Hematopoietic multipotent progenitor cell treated with erythropoietin and hydrocortisone succinate and interleukin-3 and kit ligand, for 6 days (in vitro differentiated cells): ENCODE measurements around the gene GFAP.

Source experiments
- DNase-seq: peaks from one replicate; pipeline ENCODE4 v3.0.0-alpha.2; 2015

GFAP gene

DNA sequence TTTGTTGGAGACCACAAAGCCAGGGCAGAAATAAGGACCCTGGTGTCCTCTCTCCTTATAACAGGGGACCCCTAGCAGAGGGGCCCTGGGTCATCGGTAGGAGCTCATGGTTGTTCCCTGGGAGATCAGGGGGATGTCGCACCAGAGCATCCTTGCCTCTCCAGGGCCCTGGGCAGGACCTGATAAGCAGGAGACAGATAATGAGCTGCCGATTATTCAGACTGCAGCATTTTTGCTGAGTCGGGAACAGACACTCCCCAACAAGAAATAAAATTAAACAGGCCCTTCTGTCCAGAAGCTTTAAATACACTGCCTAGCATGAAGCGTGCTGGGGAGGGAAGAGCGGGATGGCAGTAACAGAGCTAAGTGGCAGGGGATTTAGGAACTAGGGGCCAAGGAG lies 15.4 kb upstream of the GFAP start:
- no peak for DNase-seq

DNA sequence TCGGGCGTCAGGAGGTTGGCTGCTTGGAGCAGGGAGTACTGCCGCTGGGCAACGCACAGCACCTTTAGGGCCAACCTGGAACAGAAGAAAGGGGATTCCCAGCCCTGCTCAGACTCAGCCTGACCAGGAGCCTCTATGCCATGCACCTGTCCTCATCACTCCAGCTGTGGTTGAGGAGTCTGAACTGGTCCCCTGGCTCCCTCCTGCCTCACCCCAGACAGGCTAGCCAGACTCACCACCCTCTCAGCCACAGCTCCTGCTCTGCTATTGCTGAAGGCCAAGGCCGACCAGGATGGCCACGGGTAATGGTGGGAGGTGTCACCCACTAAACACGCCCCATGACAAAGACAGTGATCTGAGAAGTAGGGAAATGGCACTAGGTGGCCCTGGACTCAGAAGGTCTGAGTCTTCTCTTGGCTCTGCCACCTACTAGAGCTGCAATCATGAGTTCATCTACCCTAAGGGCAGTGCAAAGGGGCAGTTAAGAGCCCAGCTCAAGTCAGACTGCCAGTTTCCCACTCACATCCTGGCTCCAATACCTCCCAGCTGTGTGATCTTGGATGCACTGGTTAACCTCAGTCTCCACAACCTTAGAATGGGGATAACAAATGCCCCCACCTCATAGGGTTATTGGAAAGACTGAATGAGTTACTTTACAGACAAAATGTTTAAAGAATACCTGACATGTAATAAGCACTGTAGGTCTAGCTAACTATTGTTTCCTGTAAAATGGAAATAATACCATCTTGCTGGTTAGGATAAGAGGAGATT lies 13.8 kb upstream of the GFAP start:
- DNase-seq = no peak

DNA sequence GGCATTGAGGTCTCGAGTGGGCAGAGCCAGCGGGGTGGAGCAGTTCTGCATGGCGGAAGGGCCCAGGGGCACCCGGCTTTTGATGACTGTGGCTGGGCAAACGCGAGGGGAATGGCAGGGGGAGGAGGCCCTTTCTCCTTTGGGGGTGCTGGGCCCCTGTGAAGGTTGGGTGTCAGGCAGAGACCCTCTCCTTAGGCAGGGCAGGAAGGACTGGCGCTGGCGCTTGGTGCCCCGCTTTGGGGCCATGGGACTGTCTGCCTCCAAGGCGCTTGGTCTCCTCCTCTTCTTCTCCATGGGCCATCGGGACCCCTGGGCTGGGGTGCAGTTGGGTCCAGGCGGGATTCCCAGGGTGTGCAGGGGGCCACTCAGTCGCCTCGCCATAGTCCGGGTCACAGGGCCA lies 12.8 kb upstream of the GFAP start:
- no peak for DNase-seq

DNA sequence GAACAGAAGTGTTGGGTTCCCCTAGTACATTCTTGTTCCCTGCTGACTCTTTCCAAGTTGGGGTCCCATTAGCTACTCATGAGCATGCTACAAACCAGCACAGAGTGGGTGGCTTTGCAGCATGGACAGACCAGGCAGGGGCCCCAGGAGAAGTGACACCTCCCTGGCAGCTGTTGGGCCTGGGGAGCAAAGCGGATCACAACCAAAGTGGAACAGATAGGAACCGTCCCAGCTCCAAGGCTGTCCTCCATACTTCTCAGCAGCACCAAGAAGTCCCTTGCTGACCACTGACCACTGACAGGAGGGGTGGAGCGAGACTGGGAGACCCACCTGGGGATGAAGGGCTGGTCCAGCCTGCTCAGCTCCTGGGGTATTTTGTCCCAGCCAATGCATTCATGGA lies 12.4 kb upstream of the GFAP start:
- no peak for DNase-seq

DNA sequence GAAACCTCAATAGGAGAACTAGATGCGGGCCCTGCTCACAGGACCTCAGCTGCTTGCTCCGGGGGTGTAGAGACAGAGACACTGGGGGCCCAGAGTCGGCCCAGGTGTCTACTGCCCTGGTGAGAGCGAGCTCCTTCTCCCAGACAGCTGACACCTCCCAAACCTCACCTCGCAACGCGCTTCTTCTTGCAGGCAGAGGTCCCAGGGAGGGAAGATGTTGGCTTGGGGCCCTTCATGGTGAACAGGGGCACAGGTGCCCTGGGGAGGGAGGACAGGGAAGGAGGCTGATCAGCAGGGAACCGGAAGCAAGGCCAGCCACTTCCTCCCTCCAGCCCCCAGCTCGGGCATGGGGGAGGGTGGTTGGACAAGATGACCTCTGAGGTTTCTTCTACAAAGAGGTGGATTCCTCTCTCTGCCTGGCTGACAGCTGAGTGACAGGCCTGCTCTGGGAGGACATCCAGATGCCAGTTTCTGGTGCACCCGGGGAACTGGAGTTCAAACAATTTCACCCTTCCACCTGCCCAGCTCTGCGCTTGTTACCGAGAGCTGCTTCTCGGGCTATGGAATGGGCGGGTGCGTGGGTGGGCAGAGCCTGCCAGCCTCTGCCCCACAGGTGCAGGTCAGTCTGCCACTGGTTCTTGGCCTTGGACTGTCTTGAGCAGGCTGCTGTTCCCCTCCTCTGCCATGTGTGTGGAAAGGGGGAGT lies 11.7 kb upstream of the GFAP start:
- no peak for DNase-seq

DNA sequence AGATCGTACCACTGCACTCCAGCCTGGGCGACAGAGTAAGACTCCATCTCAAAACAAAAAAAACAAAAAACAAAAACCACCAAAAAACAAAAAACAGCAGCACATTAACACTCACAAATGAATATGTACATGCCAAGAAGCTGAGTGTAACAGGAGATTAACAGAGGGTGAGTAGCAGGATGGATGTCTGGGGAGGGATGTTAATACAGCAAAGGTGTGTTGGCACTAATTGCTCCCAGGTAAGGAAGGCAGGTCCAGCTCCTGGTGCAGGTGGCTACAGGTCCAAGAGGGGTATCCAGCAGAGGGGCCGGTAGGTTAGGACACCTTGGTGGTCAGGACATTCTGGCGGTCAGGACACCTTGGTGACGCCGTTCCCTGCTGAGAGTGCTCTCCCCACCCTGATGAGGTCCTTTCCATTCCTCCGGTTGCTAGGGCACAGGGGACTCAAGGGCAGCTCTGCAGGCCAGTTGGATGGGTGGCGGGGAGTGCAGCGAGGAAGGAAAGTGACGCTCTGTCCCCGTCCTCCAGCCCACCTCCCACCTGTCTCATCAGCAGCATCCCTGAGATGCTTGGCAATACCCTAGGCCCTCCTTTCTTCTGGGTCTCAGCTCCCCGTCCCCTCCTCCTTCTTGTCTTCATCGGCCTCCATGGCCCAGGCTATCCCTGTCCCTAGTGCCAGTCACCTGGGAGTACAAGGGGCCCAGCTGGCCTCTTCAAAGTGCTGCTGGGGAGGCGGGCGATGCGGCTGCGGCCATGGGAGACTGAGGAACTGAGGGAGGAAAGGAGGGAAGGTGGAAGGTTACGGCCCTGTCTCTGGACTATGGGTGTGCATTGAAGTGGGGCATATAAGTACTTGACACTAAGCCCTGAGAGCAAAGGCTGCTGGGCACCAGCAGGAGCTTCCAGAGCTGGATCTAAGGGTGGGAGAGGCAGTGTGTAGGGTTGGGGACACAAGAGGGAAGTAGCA lies 10.7 kb upstream of the GFAP start:
- DNase-seq = no peak

DNA sequence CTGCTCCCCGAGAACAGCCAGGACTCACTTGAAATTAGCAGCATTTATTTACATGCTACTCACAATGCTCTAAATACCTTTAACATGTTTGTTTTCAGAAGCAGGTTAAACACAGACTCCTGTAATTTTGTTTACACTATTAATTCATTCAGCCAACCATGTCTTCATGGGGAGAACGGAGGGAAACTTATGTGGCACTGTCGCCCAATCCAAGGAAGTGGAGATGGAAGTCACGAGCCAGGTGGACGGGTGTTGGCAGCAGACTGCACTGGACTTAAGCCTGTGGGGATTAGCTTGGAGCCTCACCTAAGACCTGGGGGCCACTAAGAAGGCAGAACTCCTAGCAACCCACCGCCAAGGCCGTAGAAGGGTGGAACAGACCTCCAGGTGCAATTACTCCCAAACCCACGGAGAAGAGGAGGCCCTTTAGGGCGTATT lies 8.8 kb upstream of the GFAP start:
- DNase-seq = no peak

DNA sequence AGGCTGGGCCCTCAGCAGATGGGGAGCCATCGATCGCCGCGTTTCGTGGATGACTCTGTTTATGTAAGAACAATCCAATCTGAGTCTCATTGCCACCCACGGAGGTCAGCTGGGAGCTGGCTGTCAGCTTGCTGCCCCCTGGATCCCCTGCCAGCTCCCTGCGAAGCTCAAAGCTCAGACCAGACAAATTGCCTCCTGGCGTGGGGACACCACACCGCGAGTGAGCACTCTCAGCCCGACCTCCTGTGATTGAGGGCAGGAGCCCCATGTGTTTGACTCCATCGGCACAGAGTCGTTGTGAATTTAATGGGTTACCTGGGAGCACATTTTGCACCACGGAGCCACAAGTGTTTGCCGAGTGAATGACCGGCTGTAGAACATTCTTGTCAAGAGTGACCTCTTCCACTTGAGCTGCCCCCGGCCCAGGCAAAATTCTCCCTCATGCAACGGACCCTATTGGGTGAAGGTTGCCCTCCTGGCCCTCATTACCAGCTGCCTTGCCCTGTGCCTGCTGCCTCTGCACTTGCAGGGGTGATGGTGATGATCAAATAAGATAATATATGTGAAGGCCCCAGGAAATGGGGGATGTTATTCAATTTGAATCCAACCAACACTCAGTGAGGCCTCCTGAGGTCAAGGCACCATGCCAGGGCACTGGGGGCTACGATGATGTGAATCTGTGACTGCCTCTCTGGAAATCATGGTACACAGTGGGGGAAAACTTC lies 7.6 kb upstream of the GFAP start:
- DNase-seq = no peak

DNA sequence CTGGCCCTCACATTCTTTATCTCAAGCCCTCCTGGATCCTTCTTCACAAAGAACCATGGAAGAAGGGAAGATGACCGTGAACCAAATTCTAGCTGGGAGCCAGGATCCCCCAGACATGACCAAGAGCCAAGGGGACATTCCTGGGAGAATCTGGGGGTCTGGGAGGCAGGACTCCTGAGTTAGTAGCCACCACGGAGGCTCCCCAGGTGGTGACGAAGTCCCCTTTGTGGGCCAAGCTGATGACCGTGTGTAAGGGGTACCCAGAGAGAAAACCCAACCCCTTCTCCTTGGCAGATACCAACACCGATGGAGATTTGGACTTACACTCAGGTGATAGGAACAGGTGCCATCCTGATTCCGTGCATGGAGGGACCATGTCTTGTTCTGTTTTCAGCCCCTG lies 6.8 kb upstream of the GFAP start:
- DNase-seq = no peak

DNA sequence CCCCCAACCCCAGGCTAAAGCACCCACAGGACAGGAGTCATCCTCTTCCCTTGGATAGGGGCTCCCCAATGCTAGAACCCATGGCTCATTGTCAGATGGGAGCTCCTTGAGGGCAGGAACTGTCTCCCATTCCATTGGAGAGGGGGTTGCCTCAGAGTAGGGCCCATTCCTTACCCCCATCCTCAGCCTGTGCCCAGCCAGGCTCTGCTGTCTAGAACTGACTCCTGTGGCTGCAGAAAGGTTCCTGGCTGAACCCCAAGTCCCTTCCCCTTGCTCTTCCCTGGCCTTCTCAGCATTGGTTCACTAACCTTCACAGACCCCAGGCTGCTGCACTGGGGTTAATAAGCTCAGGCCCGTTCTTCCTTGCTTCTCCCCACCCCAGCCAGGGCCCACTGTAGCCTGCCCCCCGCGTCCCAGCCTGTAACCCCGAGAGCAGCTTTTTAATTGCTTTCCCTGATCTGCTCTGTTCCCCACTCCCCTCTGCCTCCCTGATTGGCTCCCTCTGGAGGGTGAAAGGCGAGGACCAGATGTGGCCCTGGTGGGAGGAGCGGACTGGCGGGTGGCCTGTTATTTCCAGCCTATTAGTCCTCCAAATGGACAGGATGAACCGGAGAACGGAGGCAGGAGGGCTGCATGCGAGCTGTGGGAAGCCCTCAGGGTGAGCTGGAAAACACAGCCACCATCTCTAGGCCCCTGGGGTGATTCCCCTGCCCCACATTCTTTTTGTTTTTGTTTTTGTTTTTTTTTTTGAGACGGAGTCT lies 6.0 kb upstream of the GFAP start:
- no peak for DNase-seq

DNA sequence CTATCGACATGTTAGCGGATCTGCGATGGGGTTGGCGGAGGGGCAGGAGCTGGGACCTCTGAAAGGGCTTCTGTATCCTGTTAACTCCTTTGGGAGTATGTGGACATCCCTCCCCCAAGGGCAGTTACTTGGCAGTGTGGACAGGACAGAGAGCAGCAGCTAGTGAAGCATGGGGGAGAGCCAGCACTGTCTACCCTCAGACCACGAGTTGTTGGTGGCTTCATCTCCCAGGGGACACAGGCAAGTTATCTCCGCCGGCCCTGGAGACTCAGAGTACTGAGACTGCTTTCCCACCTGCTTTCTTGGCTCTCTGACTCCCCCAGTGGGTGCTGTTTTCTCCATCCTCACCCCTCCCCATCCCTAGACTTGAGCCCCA lies 5.3 kb upstream of the GFAP start:
- no peak for DNase-seq

DNA sequence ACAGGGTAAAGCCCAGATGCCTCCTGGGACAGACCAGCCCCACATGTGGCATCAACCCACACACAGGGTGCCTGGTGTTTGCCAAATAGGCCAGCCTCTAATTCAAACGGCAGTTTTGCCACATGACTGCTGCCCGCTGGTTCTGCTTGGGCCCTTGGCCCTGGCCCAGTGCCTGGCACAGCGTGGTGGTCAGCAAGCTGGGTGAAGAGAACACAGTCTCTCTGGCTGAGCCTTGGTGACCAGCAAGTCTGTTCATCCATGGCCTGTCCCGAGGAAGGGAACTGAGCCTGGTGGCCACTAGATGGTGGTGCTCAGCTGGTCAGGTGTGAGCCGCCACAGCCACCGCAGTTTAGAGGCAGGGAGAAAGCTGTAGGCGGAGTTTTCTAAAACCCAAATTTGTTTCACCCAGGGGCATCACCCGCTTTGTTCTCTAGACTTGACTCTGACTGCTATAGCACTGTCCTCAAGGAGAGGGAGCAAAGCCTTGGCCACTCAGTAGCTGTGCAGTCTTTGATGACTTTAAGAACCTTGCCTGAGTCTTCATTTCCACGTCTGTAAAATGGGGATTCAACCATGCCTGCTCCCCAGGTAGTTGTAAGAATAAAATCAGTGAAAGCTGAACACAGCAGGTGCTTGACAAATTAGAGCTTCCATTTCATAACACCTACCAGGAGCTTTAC lies 4.7 kb upstream of the GFAP start:
- DNase-seq = peak; percentile 90

DNA sequence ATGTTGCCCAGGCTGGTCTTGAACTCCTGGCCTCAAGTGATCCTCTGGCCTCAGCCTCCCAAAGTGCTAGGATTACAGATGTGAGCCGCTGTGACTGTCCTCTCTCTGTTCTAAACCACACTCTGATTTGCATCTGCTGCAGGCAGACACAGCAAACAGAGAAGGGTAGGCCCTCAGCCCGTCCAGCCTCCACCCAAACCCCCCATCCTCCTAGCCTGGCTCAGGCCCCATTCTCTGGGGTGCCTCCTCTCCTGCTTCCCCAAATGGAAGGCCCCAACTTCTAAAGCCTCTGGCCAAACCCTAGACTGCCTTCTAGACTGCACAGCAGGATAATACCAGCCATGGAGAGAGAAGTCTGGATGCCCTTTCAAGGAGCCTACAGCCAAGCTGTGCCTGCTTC lies 4.1 kb upstream of the GFAP start:
- DNase-seq = no peak

DNA sequence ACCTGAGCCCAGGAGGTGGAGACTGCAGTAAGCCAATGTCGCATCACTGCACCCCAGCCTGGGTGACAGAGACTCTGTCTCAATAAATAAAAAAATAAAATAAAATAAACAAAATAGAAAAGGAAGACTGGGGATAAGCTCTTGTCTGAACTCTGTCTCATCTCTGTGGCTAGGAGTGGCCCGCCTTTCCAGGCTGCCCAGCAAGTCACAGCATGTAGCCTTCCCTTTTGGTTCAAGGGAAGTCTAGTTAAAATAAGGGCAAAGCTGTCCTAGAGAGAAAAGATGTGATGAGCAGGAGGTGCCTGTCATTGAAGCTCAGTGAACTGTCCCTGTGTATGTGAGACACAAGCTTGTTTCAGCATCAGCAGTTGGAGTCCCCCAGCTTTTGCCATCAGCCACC lies 2.7 kb upstream of the GFAP start:
- DNase-seq = no peak

DNA sequence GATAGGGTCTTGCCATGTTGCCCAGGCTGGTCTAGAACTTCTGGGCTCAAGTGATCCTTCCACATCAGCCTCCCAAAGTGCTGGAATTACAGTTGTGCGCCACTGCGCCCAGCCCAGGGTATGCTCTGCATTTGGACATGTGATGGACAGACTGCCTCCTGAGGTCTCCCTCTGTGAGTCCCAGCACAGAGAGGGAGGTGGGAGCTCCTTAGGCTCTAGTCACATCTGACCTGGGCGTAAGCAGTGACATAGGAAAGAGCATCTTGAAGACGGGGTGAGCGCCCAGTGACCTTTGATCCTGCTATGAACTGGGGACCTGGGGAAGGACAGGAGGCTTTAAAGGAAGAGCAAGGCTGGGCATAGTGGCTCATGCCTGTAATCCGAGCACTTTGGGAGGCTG lies 2.2 kb upstream of the GFAP start:
- DNase-seq = no peak

DNA sequence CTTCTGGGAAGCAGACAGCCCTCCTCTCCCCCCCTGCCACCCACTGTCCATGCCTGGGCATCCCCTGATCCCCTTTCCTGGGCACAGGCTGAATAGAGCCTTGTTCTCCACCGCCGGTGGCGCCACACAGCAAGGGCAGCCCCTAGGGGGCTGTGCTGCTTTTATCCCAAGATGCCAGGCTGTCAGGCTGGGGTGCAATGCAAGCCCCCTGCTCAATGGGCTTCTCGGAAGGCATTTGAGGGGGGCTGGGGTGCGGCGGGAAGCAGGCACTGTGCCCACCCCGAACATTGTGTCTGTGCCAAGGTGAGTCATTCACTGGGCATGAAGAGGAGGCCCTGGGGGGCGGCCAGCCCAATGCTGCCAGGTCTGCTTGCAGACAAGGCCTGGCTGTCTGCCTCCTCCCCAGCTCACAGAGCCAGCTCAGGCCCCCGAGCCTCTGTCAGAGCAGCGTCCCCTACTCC lies 1.5 kb upstream of the GFAP start:
- no peak for DNase-seq

DNA sequence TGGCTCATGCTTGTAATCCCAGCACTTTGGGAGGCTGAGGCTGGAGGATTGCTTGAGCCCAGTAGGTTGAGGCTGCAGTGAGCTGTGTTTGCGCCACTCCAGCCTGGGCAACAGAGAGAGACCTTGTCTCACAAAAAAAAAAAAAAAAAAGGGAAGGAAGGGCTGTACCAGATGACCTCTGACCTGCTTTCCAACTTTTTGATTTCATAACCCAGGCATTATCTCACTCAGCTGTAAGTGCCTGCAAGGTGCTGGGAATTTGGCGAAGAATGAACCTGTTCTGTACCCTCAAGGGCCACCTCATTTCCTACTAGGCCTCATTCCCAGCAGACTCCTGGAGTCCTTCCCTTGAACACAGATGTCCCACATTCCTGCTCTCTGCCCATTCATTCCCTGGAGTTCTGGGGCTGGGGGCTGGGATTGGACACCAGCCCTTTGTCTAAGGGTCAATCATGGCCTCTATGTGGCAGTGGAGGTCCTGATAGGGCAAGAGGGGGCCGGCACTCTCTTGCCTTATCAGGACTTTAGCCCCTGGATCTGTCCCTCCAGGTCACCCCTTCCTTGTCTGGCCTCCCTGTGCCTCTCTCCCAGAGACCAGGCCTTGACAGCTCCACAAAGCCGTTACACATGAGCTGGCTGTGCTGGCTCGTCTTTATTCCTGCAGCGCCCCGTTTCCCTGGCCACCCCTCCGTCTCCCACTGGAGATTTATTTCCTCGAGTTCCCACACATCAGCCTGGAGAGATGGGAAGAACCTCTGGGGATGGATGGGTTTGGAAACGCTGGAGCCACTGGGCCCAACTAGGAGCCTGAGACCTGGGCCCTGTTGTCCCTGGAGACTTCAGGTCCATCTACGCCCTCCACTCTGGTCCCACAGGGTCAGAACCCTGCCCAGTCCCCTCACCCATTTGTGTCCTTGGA lies 821 bp upstream of the GFAP start:
- no peak for DNase-seq

DNA sequence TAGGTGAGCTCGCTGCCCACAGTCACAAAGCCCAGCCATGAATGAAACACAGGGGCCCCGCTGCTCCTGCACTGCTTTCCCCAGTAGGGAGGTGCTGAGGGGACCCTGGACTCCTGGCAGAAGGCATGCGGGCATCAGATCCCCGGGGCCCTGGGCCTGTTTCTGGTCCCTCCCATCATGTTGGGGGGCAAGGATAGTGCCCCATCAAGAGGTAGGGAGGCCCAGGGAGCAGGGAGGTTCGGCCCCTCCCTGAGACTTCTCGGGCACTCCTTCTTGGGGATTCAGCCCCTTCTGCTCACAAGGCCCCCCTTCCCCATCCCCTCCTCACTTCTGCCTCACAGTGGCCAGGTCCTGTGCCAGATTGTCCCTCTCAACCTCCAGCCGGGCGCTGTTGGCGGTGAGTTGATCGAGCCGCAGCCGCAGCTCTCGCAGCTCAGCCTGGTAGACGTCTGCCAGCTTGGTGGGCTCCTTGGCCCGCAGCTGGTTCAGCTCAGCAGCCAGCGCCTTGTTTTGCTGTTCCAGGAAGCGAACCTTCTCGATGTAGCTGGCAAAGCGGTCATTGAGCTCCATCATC lies 515 bp downstream of the GFAP start:
- no peak for DNase-seq

DNA sequence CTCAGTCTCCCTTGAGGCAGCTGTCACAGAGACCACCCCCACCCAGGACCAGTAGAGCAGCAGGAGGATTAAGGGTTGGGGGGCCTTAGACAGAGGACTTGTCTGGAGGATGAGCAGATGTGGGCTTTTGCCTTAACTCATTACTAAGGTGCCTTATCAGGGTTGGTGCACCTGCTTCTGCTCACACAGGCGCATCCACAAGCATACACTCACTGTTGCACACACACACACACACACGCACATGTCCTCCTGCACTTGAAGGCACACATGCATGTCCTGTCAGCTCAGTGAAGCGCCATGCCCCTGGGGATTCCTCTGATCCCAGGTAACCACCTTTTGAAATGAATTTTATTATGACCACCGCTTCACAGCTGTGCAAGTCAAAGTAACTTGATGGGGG lies 1.2 kb downstream of the GFAP start:
- DNase-seq = no peak

DNA sequence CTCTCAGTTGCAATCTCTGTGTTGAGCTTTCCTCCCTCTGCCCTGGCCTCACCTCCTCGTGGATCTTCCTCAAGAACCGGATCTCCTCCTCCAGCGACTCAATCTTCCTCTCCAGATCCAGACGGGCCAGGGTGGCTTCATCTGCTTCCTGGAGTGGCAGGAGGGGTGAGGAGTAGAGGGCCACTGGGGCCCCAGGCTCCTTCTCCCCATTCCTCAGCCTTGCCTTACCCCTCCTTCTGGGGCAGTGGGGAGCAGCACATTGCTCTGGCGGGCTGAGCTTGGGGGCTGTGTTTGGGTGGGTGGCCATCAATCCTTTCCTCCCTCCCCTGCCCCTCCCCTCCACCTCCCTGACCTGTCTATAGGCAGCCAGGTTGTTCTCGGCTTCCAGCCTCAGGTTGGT lies 1.6 kb downstream of the GFAP start:
- DNase-seq = no peak
